ENCODE results near the gene AUTS2.

AUTS2 gene

GRCh38 chr7:69656890-69657289 lies 58.6 kb downstream of the AUTS2 start:
- DNase-seq (ENCODE audit: low spot score): no peak

GRCh38 chr7:69657331-69657730 lies 59.1 kb downstream of the AUTS2 start:
- DNase-seq (ENCODE audit: low spot score): no peak

- no peak for DNase-seq (ENCODE audit: low spot score)
Observed at GRCh38 chr7:69657985-69658384, 59.7 kb downstream of the AUTS2 start.

GRCh38 chr7:69659983-69660382 lies 61.7 kb downstream of the AUTS2 start:
- DNase-seq (ENCODE audit: low spot score): no peak

- no peak for DNase-seq (ENCODE audit: low spot score)
Observed at GRCh38 chr7:69661342-69661741, 63.1 kb downstream of the AUTS2 start.

GRCh38 chr7:69663911-69664832 lies 65.9 kb downstream of the AUTS2 start:
- DNase-seq (ENCODE audit: low spot score): no peak

GRCh38 chr7:69665369-69665768 lies 67.1 kb downstream of the AUTS2 start:
- DNase-seq (ENCODE audit: low spot score): no peak

GRCh38 chr7:69668339-69668870 lies 70.1 kb downstream of the AUTS2 start:
- DNase-seq (ENCODE audit: low spot score): no peak

- no peak for DNase-seq (ENCODE audit: low spot score)
Observed at GRCh38 chr7:69670701-69671100, 72.4 kb downstream of the AUTS2 start.

- no peak for DNase-seq (ENCODE audit: low spot score)
Observed at GRCh38 chr7:69673074-69673473, 74.8 kb downstream of the AUTS2 start.

GRCh38 chr7:69674701-69675182 lies 76.5 kb downstream of the AUTS2 start:
- DNase-seq (ENCODE audit: low spot score): no peak

GRCh38 chr7:69676247-69676646 lies 78.0 kb downstream of the AUTS2 start:
- DNase-seq (ENCODE audit: low spot score): no peak

GRCh38 chr7:69677054-69677852 lies 79.0 kb downstream of the AUTS2 start:
- DNase-seq (ENCODE audit: low spot score): no peak

- DNase-seq (ENCODE audit: low spot score): no peak
Observed at GRCh38 chr7:69677881-69678493, 79.7 kb downstream of the AUTS2 start.

GRCh38 chr7:69678494-69679187 lies 80.4 kb downstream of the AUTS2 start:
- no peak for DNase-seq (ENCODE audit: low spot score)

- DNase-seq (ENCODE audit: low spot score): no peak
Observed at GRCh38 chr7:69681181-69681580, 82.9 kb downstream of the AUTS2 start.

- no peak for DNase-seq (ENCODE audit: low spot score)
Observed at GRCh38 chr7:69682518-69682917, 84.2 kb downstream of the AUTS2 start.

- no peak for DNase-seq (ENCODE audit: low spot score)
Observed at GRCh38 chr7:69683002-69683401, 84.7 kb downstream of the AUTS2 start.

- DNase-seq (ENCODE audit: low spot score): no peak
Observed at GRCh38 chr7:69684369-69685292, 86.4 kb downstream of the AUTS2 start.

- DNase-seq (ENCODE audit: low spot score): no peak
Observed at GRCh38 chr7:69685293-69685631, 87.0 kb downstream of the AUTS2 start.

GRCh38 chr7:69686366-69686765 lies 88.1 kb downstream of the AUTS2 start:
- DNase-seq (ENCODE audit: low spot score): no peak

Data from COLO829 (cell line).